EH (cell line): ENCODE measurements around the gene AQP2.
"Not testable (repeated sequence)": the region's sequence is repeated elsewhere in the genome, so short reads cannot be mapped to it uniquely, and the experiment has no call there.

Source experiments
- DNase-seq: peaks from one replicate; pipeline ENCODE4 v3.0.0-alpha.2; 2015; ENCODE audit warnings: low read depth

Gene AQP2

GRCh38 chr12:49970658-49971057 lies 20.1 kb downstream of the AQP2 start:
- no peak for DNase-seq

GRCh38 chr12:49971141-49971540 lies 20.6 kb downstream of the AQP2 start:
- DNase-seq, result no peak

GRCh38 chr12:49972129-49972528 lies 21.6 kb downstream of the AQP2 start:
- DNase-seq, result no peak

- DNase-seq, result no peak
These were observed 22.3 kb downstream of the AQP2 start, which contains the start of gene AQP6 for GRCh38 chr12:49972641-49973360. TSS of gene AQP6 (plus strand) at chr12:49972947. CDS start at chr12:49973174, 227 bp downstream.

- no peak for DNase-seq
These were observed 22.9 kb downstream of the AQP2 start for GRCh38 chr12:49973361-49973830.

GRCh38 chr12:49974231-49974675 lies 23.7 kb downstream of the AQP2 start:
- DNase-seq, result peak; percentile 71

GRCh38 chr12:49974677-49975317 lies 24.3 kb downstream of the AQP2 start:
- DNase-seq, result no peak

GRCh38 chr12:49975318-49975761 lies 24.8 kb downstream of the AQP2 start:
- no peak for DNase-seq

GRCh38 chr12:49976557-49976956 lies 26.0 kb downstream of the AQP2 start:
- no peak for DNase-seq

- no peak for DNase-seq
These were observed 27.6 kb downstream of the AQP2 start for GRCh38 chr12:49978125-49978524.

GRCh38 chr12:49979016-49979586 lies 28.6 kb downstream of the AQP2 start:
- no peak for DNase-seq

- DNase-seq, result no peak
These were observed 29.3 kb downstream of the AQP2 start for GRCh38 chr12:49979791-49980190.

GRCh38 chr12:49980501-49981349 lies 30.2 kb downstream of the AQP2 start:
- no peak for DNase-seq

- peak; percentile 39 for DNase-seq
These were observed 31.9 kb downstream of the AQP2 start for GRCh38 chr12:49982246-49983087.

GRCh38 chr12:49983892-49984291 lies 33.4 kb downstream of the AQP2 start:
- DNase-seq, result peak; percentile 91

GRCh38 chr12:49984476-49985359 lies 34.2 kb downstream of the AQP2 start:
- DNase-seq, result no peak

GRCh38 chr12:49985981-49986380 lies 35.4 kb downstream of the AQP2 start:
- no peak for DNase-seq

- not testable (repeated sequence) for DNase-seq
These were observed 35.9 kb downstream of the AQP2 start for GRCh38 chr12:49986476-49986875.

GRCh38 chr12:49987625-49988303 lies 37.2 kb downstream of the AQP2 start:
- DNase-seq, result no peak
